UCSD-AML1 (cell line): Measurements from ENCODE around the gene STEAP1B.
"Not testable (repeated sequence)": the region's sequence is repeated elsewhere in the genome, so short reads cannot be mapped to it uniquely, and the experiment has no call there.

Source experiments
- DNase-seq: peaks from one replicate; lab custom pipeline; 2025; ENCODE audit not compliant: unreplicated experiment; lab: John Stamatoyannopoulos, UW

The STEAP1B gene

GRCh38 chr7:22457471-22457870, 42.5 kb downstream of the STEAP1B start:
- no peak for DNase-seq

DNA sequence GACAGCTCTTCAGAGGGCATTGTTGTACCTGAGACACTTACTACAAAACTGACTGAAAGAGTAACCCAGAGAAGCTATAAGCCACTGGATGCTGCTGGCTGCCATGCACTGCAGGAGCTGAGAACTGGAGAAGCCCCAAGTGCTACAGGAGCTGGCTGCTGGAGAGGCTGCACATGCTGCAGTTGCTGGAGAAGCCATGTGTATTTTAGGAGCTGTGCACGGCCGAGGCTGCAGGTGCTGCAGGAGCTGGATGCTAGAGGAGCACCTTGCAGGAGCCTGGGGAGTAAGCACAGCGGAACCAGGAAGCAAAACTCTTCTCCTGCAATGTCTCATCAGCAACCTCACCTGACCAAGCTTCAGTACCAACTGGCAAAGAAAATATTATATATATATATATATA, 45.5 kb downstream of the STEAP1B start:
- no peak for DNase-seq

GRCh38 chr7:22452960-22453558, 46.9 kb downstream of the STEAP1B start:
- DNase-seq, result no peak

DNA sequence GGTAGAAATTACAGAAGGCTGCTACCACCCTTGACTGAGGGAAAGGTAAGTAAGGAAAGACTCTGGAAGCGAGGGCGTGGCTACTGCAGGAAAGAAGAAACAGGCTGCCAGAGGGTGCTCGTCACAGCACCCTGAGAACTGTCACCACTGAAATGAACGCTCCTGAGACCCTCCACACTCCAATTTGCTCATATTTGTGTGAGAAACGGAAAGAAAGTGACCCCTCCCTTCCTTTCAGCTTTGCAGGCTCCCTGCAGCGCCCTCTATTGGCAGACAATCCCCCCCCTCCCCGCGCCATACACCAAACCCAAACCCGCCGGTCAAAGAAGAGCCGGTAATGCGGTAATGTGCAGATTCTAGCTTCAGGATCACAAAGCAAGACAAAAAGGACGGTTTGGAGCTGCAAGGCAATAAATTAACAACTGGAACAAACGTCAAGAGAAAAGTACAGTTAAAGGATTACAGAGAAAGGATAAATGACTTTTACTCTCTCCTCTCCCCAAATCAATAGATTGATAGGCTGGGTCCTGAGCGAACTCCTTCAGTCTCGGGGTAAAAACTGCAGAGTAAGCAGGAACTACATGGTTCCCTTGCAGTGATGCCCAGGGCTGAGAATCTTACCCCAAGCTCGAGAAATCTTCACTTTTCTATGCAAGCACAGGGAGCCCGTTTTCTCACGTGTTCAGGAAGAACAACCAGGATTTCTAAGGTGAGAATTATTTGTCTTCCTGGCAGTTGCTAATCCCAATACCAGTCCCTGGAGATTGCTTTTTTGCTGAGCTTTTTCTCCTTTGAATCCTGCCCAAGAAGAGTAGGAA, 47.6 kb downstream of the STEAP1B start:
- no peak for DNase-seq

DNA sequence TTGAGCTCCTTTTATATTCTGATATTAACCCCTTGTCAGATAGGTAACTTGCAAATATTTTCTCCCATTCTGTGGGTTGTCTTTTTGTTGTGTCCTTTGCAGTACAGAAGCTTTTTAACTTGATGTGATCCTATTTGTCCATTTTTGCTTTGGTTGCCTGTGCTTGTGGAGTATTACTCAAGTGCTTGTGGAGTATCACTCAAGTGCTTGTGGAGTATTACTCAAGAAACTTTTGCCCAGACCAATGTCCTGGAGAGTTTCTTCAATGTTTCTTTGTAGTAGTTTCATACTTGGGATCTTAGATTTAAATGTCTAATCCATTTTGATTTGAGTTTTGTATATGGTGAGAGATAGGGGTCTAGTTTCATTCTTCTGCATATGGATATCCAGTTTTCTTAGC, 50.0 kb downstream of the STEAP1B start:
- DNase-seq, result not testable (repeated sequence)

- no peak for DNase-seq
Observed at GRCh38 chr7:22447762-22448161, 52.2 kb downstream of the STEAP1B start.

GRCh38 chr7:22447008-22447407, 53.0 kb downstream of the STEAP1B start:
- DNase-seq, result no peak

DNA sequence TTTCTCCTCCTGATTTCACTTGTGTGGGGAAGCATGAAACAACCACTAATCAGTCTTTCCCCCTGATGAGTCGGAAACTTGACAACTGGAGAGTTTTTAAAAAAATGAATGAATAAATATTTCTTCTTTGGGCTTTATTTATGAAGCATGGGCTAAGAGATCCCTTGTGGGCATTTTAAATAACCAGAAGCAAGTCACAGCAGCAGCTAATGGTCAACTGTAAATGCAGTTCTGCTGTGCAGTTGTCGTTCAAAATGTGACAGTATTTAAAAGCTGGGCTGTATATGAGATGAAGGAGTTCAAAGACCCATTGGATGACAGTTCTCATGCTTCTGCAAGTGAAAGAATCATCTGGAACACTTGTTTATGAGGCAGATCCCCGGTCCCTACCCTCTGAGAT, 54.1 kb downstream of the STEAP1B start:
- no peak for DNase-seq

DNA sequence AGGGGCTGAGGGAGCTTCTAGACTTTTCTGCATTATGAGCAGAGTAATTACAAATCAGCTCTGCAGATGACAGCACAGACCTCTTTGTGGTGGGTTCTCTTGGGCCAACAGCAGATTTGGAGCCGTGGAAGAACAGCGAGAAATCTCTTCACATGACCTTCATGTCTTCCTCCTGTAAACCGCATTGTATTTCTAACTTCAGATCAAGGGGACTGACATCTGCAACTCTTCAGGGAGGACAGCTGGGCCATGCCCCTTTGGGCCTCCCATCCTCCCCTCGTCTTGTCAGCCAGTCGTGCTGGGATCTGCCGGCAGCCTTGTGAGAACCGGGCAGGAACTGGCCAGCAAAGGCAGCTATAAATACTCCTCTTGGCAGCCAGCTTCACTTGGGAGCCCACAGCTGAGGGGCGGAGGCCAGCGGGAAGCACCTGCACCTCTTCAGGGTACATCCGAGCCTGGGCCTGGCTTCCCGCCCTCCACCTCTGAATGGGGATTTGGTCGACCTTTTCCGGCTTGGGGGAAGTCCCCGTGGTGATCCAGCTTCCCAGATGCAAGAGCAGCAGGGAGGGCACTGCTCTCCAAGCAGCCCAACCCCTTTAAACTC, 54.7 kb downstream of the STEAP1B start:
- DNase-seq, result peak; percentile 9

- no peak for DNase-seq
Observed at GRCh38 chr7:22444181-22444971, 55.6 kb downstream of the STEAP1B start.

DNA sequence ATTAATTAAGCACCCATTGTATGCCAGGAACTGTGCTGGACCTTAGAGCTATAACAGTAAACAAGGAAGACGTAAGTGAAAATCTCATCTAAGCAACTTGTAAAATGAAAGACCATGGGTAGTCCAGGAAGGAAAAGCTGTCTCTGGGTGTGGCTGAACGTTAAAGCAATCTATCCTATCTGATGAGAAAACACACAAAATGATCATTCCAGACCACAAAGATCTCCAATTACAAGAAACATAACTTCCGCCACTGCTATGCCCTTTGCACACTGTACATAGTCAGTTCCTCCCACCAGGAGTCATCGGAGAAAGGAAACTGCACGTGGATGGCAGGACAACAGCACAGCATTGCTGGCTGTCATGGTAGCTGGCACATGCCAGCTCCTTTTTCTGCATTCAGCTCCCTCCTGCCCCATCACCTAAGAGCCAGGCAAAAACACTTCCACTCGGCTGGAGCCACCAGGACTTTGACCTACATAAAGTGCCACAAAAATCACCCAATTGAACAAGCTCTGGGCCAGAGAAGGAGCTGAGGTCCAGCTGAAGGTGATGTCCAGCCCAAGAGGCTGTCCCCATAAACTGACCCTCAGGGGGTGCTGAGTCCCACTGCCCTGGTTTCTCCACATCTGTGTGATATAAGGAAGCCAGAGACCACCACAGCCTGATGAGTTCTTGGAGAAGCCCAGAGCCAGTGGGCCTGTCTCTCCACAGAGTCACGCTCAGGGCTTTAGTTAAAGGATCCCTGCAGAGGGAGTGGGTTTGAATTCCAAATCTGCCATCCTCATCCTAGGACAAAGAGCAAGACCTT, 56.4 kb downstream of the STEAP1B start:
- peak; percentile 7 for DNase-seq

DNA sequence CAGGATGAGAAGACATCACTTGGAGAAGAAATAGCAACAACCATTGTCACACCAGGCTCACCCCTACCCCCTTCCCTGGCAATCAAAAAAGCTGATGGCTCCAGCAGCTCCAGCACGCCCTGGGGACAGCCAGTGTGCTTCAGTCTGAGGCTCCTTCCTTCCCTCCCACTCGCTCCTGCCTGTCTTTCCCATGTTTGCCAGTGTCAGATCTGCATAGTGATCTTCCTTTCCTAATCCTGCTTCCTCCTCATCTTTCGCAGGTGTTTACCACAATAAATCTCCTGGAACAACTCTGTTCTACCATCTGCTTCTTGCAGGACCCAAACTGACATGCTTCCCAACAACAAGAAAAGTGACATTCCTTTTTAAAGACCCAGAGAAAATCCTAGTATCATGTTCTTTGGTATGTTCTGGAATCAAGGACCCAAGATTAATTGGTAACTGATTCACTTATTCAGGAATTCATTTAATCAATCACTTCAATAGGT, 57.1 kb downstream of the STEAP1B start:
- DNase-seq, result no peak

DNA sequence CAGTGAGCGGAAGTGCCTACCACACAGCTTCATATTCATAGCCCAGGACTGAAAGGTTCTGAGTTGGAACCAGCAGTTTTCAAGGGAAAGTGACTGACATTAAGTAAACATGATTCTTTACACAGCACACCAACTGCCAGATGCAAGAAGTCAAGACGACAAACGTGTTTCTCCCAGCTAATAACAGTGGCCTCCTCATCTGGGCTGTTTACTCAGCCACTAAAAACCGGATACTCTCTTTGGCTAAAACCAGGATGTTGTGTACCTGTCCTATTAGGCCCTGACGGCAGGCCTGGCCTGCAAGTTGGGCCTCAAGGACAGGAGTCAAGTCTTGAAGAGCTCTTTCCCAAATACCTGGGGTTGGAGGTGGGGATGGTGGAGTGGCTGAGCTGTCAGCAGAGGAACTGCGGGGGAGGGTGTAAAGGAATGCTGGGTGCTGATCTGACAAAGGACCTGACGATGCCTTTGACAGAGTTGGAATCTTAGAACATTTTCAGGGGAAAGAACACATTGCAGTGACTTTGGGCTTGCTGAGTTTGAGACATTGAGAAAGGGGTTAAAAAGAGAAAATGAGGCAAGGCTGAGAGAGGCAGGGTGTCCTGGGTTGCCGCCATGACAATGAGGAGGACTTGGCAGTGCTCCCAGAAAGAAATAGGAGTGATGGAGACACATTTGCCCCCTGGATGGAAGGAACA, 57.7 kb downstream of the STEAP1B start:
- no peak for DNase-seq

GRCh38 chr7:22441157-22441556, 58.8 kb downstream of the STEAP1B start:
- DNase-seq, result no peak

- DNase-seq, result no peak
Observed at GRCh38 chr7:22438994-22439393, 61.0 kb downstream of the STEAP1B start.

DNA sequence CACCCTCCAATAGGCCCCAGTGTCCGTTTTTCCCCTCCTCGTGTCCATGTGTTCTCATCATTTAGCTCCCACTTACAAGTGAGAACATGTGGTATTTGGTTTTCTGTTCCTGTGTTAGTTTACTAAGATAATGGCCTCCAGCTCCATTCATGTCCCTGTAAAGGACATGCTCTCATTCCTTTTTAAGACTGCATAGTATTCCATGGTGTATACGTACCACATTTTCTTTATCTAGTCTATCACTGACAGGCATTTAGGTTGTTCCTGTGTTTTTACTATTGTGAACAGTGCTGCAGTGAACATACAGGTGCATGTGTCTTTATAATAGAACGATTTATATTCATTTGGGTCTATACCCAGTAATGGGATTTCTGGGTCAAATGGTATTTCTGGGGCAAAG, 63.4 kb downstream of the STEAP1B start:
- DNase-seq, result not testable (repeated sequence)

DNA sequence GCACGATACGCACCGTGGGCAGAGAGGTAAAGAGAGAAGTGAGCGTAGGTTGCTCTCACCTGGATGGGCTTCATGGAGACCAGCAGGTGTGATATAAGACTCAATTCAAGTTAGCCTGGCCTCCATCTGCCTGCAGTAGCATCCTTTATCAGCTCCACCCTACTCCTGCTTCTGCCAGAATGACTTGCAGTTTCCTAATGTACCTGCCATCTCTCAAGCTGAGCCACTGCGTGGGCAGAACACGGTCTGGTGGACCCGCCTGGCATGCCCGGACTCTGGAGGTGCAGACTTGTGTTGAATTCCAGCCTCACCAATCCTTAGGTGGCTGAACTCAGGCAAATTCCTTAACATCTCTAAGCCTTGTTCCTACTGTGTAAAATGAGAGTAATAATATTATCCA, 64.3 kb downstream of the STEAP1B start:
- no peak for DNase-seq

DNA sequence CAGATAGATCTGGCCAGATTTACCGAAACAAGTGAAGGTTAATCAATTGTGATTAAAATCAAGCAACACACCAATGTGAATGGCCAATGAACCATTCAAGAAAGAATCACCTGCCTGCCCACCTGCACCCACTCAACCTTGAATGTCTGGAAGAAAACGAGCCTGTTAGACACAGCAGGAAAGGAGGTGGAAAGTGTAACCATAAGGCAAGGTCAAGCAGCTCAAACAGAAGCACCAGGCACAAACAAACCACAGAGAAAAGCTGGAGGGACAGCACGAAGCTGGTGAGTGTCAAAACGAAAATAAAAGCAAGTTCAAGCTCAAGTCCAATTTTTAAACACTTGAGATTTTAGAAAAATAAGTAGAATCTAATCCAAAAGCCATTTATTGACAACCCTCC, 64.9 kb downstream of the STEAP1B start:
- DNase-seq, result no peak

DNA sequence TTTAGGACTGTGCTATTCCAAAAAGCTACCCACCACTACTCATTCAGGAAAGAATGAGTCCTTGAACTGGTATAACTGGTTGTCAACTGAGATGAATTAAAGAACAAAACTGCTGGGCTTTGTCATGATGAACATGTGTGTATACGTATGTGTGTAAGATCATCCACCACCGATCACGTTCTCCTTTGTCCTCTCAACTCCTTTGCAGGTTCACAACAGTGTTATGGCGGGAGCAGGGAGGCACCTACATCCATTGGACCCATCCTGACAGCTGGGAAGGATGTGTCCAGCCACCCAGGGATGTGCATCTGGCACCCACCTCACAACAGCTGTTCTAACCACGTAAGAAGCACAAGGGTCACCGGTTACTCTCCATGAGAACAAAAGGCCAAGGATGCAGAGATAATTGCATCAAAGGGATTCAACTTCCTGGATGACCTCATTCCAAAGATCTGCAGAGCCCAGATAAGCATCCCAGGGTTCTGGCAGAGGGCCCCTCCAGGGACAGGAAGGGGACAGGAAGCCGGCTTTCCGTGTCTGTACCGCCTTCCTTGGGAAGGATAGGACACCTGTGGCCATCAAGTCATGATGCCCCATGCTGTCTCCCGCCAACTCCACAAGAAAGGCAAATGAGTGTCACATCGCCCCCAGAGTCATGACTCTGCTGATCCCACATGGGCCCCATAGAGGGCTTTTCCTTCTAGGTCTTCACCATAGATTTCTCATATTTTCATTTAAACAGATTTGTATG, 66.1 kb downstream of the STEAP1B start:
- no peak for DNase-seq
